HepG2 (cell line): ENCODE measurements around the gene CORO1C. TPM values are rescaled to one million over a fixed set of nuclear protein-coding genes. Genes with fewer than 3 reads are reported as not detected.

Experiments
- ATF1 ChIP-seq: IDR thresholded peaks from 2 replicates; pipeline ENCODE4 v1.6.1; 2016; ENCODE audit warnings: mild to moderate bottlenecking, control low read depth
- BATF2 ChIP-seq: sonication (generic); formaldehyde crosslinking; IDR thresholded peaks from 2 replicates; pipeline ENCODE4 v1.8.0; 2022; ENCODE audit warnings: mild to moderate bottlenecking, missing genetic modification reagents, moderate library complexity
- CAMTA2 ChIP-seq: sonication (generic); formaldehyde crosslinking; IDR thresholded peaks from 2 replicates; pipeline ENCODE4 v1.4.0; 2020; ENCODE audit warnings: mild to moderate bottlenecking, missing genetic modification reagents, borderline replicate concordance
- IRF9 ChIP-seq: sonication (generic); formaldehyde crosslinking; IDR thresholded peaks from 2 replicates; pipeline ENCODE4 v1.8.0; 2022; ENCODE audit warnings: missing genetic modification reagents, mild to moderate bottlenecking, borderline replicate concordance
- YEATS2 ChIP-seq: sonication (generic); formaldehyde crosslinking; IDR thresholded peaks from 2 replicates; pipeline ENCODE4 v1.4.0; 2020; ENCODE audit warnings: missing genetic modification reagents, borderline replicate concordance
- ZBTB21 ChIP-seq: sonication (generic); formaldehyde crosslinking; IDR thresholded peaks from 2 replicates; pipeline ENCODE4 v1.4.0; 2020; ENCODE audit warnings: missing genetic modification reagents
- ZMYM3 ChIP-seq: sonication (generic); formaldehyde crosslinking; IDR thresholded peaks from 2 replicates; pipeline ENCODE4 v1.5.1; 2020; ENCODE audit warnings: mild to moderate bottlenecking, missing genetic modification reagents
- ZNF235 ChIP-seq: sonication (generic); formaldehyde crosslinking; IDR thresholded peaks from 2 replicates; pipeline ENCODE4 v1.8.1; 2023; ENCODE audit warnings: mild to moderate bottlenecking, missing genetic modification reagents, borderline replicate concordance
- ZNF34 ChIP-seq: sonication (generic); formaldehyde crosslinking; IDR thresholded peaks from 2 replicates; pipeline ENCODE4 v1.4.0; 2020; ENCODE audit warnings: mild to moderate bottlenecking, missing genetic modification reagents, borderline replicate concordance
- ZNF512 ChIP-seq: sonication (generic); formaldehyde crosslinking; IDR thresholded peaks from 2 replicates; pipeline ENCODE4 v1.4.0; 2020; ENCODE audit warnings: mild to moderate bottlenecking, missing genetic modification reagents
- ZNF644 ChIP-seq: IDR thresholded peaks from 2 replicates; pipeline ENCODE4 v1.6.1; 2016; ENCODE audit warnings: low read depth
- polyA plus RNA-seq, 8 experiments: library from polyadenylated mRNA; depleted of rRNA in 3 of 8; stranded (reverse) in 7 of 8; unstranded in 1 of 8; fragments of >200 nt; fragmentation: Illumina TruSeq in 4 of 8; extraction: Trizol in 4 of 8; gene quantifications; 2 replicates each; pipeline versions ENCODE4 v1.2.1 to v1.2.3, GENCODE V29; 2011 to 2016; ENCODE audit warnings: low read depth in 4 of 8, missing spikeins in 1 of 8, mixed read lengths in 1 of 8; ENCODE audit not compliant: insufficient read depth in 1 of 8
- total RNA-seq, 5 experiments: library from RNA; depleted of rRNA; stranded (reverse); fragments of >200 nt; fragmentation: Illumina TruSeq; extraction: Trizol; gene quantifications; 2 replicates each; pipeline ENCODE4 v1.2.3, GENCODE V29; 2016; ENCODE audit warnings: low read depth in 1 of 5

CORO1C gene
- total and polyA plus RNA-seq, 2 of the 13 experiments (the other 11 are each of a cell fraction or from before 2014, with no cell fraction given) = 73.7 to 131 TPM

- TF ChIP-seq ZMYM3 (CRISPR knock-in tag) (no peak), ZNF235 (CRISPR knock-in tag) (no peak), CAMTA2 (no peak), BATF2 (CRISPR knock-in tag) (no peak), ZNF644 (CRISPR knock-in tag) (no peak), ZBTB21 (CRISPR knock-in tag) (no peak), ZNF512 (CRISPR knock-in tag) (no peak), YEATS2 (CRISPR knock-in tag) (no peak), IRF9 (CRISPR knock-in tag) (no peak), ATF1 (CRISPR knock-in tag) (no peak), ZNF34 (CRISPR knock-in tag) (no peak)
Observed at GRCh38 chr12:108623577-108623976, 107.7 kb downstream of the CORO1C start (continued).
